T-helper 1 cell treated with Interleukin-12 subunit alpha and Interleukin-12 subunit beta and Interleukin-4 antibody, amounts not matched to agents 30 μg/mL and 1 μg/mL, for 36 hours (primary cell): ENCODE results near the gene KLC3.
A peak's percentile ranks its signal among the peaks of the same experiment; 100 is the strongest.

Experiments used
- H3K27ac Mint-ChIP-seq: one replicate; pipeline ENCODE4 v1.8.0; 2021; ENCODE audit warnings: mild to moderate bottlenecking, mixed read lengths
- H3K27me3 Mint-ChIP-seq: one replicate; pipeline ENCODE4 v1.8.0; 2021; ENCODE audit warnings: low read depth, mixed read lengths
- H3K36me3 Mint-ChIP-seq: one replicate; pipeline ENCODE4 v1.8.0; 2021; ENCODE audit warnings: low read depth, mixed read lengths
- H3K4me1 Mint-ChIP-seq: one replicate; pipeline ENCODE4 v1.8.0; 2021; ENCODE audit warnings: low read depth, mixed read lengths
- H3K4me3 Mint-ChIP-seq: one replicate; pipeline ENCODE4 v1.8.0; 2021; ENCODE audit warnings: mild to moderate bottlenecking, moderate library complexity, mixed read lengths
- H3K9me3 Mint-ChIP-seq: one replicate; pipeline ENCODE4 v1.8.0; 2021; ENCODE audit warnings: mixed read lengths

The KLC3 gene

GRCh38 chr19:45362291-45362690, 21.7 kb downstream of the KLC3 start:
- Mint-ChIP-seq H3K27ac (no peak overlapping the region), H3K36me3 (peaks cover 5% of the 10 kb centered on the region), H3K4me1 (peaks cover 2% of the 10 kb centered on the region), H3K9me3 (no peaks in the 10 kb centered on the region), H3K27me3 (no peaks in the 10 kb centered on the region), H3K4me3 (no peak overlapping the region)

- Mint-ChIP-seq H3K36me3 (peaks cover 4% of the 10 kb centered on the region), H3K27me3 (no peaks in the 10 kb centered on the region), H3K4me3 (no peak overlapping the region), H3K4me1 (peaks cover 2% of the 10 kb centered on the region), H3K9me3 (no peaks in the 10 kb centered on the region), H3K27ac (no peak overlapping the region)
Observed at GRCh38 chr19:45363861-45364459, 23.4 kb downstream of the KLC3 start.

- Mint-ChIP-seq H3K27me3 (no peaks in the 10 kb centered on the region), H3K4me3 (no peak overlapping the region), H3K9me3 (no peaks in the 10 kb centered on the region), H3K36me3 (peaks cover 4% of the 10 kb centered on the region), H3K27ac (no peak overlapping the region), H3K4me1 (peaks cover 1% of the 10 kb centered on the region)
Observed at GRCh38 chr19:45364696-45365095, 24.1 kb downstream of the KLC3 start.

- no peak overlapping the region for H3K27ac Mint-ChIP-seq
- H3K36me3 Mint-ChIP-seq, result no peaks in the 10 kb centered on the region
- peaks cover 10% of the 10 kb centered on the region for H3K4me1 Mint-ChIP-seq
- H3K9me3 Mint-ChIP-seq, result no peaks in the 10 kb centered on the region
- peak overlapping the region; percentile 7 for H3K4me3 Mint-ChIP-seq
- H3K27me3 Mint-ChIP-seq, result peaks cover 3% of the 10 kb centered on the region
Observed at GRCh38 chr19:45368127-45368526, 27.6 kb downstream of the KLC3 start.

- Mint-ChIP-seq H3K27me3 (peaks cover 3% of the 10 kb centered on the region), H3K4me3 (peak overlapping the region; percentile 54), H3K4me1 (peaks cover 10% of the 10 kb centered on the region), H3K9me3 (no peaks in the 10 kb centered on the region), H3K27ac (no peak overlapping the region), H3K36me3 (no peaks in the 10 kb centered on the region)
Observed at GRCh38 chr19:45368737-45369340, 28.3 kb downstream of the KLC3 start.

GRCh38 chr19:45370410-45371204, 30.1 kb downstream of the KLC3 start, which contains the start of gene ERCC2:
TSS of gene ERCC2 (minus strand) at chr19:45370573. CDS start at chr19:45370540, 33 bp downstream.
- no peaks in the 10 kb centered on the region for H3K9me3 Mint-ChIP-seq
- H3K4me3 Mint-ChIP-seq, result peak within 1 kb of the TSS; percentile 88
- H3K27ac Mint-ChIP-seq, result peak within 1 kb of the TSS; percentile 99
- peaks cover 10% of the 10 kb centered on the region for H3K4me1 Mint-ChIP-seq
- H3K27me3 Mint-ChIP-seq, result peaks cover 3% of the 10 kb centered on the region
- no peaks in the 10 kb centered on the region for H3K36me3 Mint-ChIP-seq

GRCh38 chr19:45376045-45376724, 35.6 kb downstream of the KLC3 start:
- peaks cover 2% of the 10 kb centered on the region for H3K4me1 Mint-ChIP-seq
- no peaks in the 10 kb centered on the region for H3K9me3 Mint-ChIP-seq
- H3K27me3 Mint-ChIP-seq, result peaks cover 3% of the 10 kb centered on the region
- no peak overlapping the region for H3K27ac Mint-ChIP-seq
- H3K4me3 Mint-ChIP-seq, result no peak overlapping the region
- H3K36me3 Mint-ChIP-seq, result no peaks in the 10 kb centered on the region

- peaks cover 4% of the 10 kb centered on the region for H3K27me3 Mint-ChIP-seq
- H3K27ac Mint-ChIP-seq, result no peak overlapping the region
- no peaks in the 10 kb centered on the region for H3K36me3 Mint-ChIP-seq
- no peaks in the 10 kb centered on the region for H3K9me3 Mint-ChIP-seq
- no peaks in the 10 kb centered on the region for H3K4me1 Mint-ChIP-seq
- no peak overlapping the region for H3K4me3 Mint-ChIP-seq
Observed at GRCh38 chr19:45380107-45380506, 39.6 kb downstream of the KLC3 start.

GRCh38 chr19:45382426-45382825, 41.9 kb downstream of the KLC3 start:
- Mint-ChIP-seq H3K36me3 (no peaks in the 10 kb centered on the region), H3K4me3 (no peak overlapping the region), H3K4me1 (no peaks in the 10 kb centered on the region), H3K27ac (no peak overlapping the region), H3K27me3 (peaks cover 20% of the 10 kb centered on the region), H3K9me3 (no peaks in the 10 kb centered on the region)

GRCh38 chr19:45385392-45386221, 45.1 kb downstream of the KLC3 start:
- H3K9me3 Mint-ChIP-seq, result no peaks in the 10 kb centered on the region
- no peak overlapping the region for H3K27ac Mint-ChIP-seq
- peaks cover 26% of the 10 kb centered on the region for H3K27me3 Mint-ChIP-seq
- no peaks in the 10 kb centered on the region for H3K4me1 Mint-ChIP-seq
- H3K36me3 Mint-ChIP-seq, result no peaks in the 10 kb centered on the region
- no peak overlapping the region for H3K4me3 Mint-ChIP-seq

- Mint-ChIP-seq H3K27me3 (peaks cover 12% of the 10 kb centered on the region), H3K27ac (no peak overlapping the region), H3K4me3 (no peak overlapping the region), H3K4me1 (no peaks in the 10 kb centered on the region), H3K36me3 (no peaks in the 10 kb centered on the region), H3K9me3 (no peaks in the 10 kb centered on the region)
Observed at GRCh38 chr19:45391346-45391745, 50.8 kb downstream of the KLC3 start.

- H3K4me3 Mint-ChIP-seq, result no peak overlapping the region
- no peak overlapping the region for H3K27ac Mint-ChIP-seq
- H3K4me1 Mint-ChIP-seq, result no peaks in the 10 kb centered on the region
- H3K36me3 Mint-ChIP-seq, result no peaks in the 10 kb centered on the region
- peaks cover 9% of the 10 kb centered on the region for H3K27me3 Mint-ChIP-seq
- no peaks in the 10 kb centered on the region for H3K9me3 Mint-ChIP-seq
Observed at GRCh38 chr19:45391871-45392665, 51.5 kb downstream of the KLC3 start.

- peaks cover 18% of the 10 kb centered on the region for H3K27me3 Mint-ChIP-seq
- peaks cover 10% of the 10 kb centered on the region for H3K36me3 Mint-ChIP-seq
- peaks cover 3% of the 10 kb centered on the region for H3K4me1 Mint-ChIP-seq
- no peaks in the 10 kb centered on the region for H3K9me3 Mint-ChIP-seq
- H3K4me3 Mint-ChIP-seq, result no peak overlapping the region
- H3K27ac Mint-ChIP-seq, result no peak overlapping the region
Observed at GRCh38 chr19:45395821-45396617, 55.5 kb downstream of the KLC3 start.
